HG02763 (cell line): ENCODE results near the gene NCK2.

Source experiments
- ATAC-seq: cut with Tn5 transposase; IDR thresholded peaks from one replicate; pipeline ENCODE4 v1.9.1; 2021; ENCODE audit warnings: mild to moderate bottlenecking, moderate library complexity; ENCODE audit not compliant: unreplicated experiment

NCK2 gene

DNA sequence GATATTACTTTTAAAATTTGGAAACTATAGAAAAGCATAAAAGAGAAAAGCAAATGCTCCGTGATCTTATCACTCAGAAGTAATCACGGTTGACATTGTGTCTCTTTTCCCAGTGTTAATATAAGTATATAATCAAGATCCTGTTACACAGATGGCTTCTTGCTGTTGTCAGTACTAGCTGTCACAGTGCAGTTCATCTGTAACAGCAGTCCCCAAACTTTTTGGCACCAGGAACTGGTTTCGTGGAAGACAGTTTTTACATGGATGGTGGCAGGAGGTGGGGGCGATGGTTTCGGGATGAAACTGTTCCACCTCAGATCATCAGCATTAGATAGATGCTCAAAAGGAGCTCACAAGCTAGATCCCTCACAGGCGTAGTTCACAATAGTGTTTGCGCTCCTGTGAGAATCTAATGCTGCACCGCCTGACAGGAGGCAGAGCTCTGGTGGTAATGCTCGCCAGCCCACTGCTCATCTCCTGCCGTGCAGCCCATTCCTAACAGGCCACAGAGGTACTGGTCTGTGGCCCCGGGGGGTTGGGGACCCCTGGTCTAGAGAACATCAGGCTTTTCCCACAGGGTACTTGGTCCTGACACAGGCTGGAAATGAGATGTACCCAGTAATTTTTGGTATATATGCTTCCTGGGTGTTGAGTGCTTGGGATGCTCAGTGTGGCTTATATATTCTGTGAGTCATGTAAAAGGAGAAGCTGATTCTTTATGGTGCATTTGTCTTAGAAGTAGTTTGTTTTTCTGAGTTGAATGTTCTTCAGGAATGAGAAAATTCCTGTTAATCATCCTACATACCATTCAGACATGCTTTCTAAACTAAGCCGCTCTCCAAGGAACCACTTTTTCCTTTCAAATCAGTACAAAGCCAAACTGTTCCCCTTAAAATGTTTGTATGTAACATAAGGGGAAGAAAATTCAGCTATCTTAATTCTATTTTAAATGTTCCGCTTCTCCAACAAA, 121.8 kb downstream of the NCK2 start:
- no peak for ATAC-seq

DNA sequence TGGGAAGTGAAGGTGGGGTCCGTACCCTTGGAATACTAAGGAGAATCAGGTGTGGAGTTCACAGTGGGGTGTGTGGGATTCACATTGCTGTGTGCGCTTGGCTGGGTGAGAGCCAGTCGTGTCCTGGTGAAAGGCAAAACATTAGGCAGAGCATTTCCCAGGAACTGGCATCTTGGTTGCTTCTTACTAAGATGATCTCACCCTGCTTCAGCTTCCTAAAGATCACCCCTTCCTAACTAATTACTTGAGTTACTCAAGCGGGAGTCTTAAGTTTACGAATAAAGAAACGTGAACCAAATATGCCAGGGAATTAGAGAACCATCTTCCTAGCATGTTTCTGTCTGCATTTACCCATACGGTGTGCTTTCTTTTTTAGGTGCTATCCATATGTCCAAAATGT, 122.9 kb downstream of the NCK2 start:
- no peak for ATAC-seq

DNA sequence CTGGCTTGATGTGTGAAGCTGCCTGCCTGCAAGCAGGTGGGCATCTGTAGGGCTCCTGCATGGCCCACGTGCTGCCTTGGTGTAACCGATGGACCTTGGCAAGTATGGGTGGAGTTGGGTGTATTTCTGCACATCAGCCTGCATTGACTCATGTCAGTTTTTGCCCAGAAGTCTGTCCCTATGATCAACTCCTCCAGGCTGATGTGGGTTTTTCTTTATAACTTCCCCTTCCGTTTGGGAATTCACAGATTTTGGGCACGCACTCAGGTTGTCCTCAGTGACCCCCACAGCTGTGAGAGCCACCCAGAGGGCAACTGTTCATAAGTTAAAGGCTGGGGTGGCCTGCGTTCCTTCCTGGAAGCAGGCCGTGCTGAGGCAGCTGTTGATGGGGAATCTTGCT, 123.3 kb downstream of the NCK2 start:
- no peak for ATAC-seq

DNA sequence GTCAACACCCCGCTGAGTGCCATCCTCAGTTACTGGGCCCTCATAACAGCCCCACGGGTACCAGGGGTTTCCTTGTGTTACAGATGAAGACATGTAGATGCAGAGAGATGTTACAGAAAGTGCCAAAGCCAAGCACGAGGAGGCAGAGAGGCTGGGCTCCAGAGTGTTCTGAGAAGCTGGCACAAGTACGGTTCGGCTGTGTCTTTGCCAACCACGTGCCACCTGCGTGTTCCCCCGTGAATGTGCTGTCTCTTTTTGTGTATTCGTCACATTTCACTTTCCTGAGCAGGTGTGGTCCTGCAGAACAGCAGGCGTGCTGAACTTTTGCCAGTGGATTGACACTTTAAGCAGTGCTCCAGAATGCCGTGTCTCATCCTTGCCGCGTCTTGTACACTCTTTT, 124.6 kb downstream of the NCK2 start:
- no peak for ATAC-seq

DNA sequence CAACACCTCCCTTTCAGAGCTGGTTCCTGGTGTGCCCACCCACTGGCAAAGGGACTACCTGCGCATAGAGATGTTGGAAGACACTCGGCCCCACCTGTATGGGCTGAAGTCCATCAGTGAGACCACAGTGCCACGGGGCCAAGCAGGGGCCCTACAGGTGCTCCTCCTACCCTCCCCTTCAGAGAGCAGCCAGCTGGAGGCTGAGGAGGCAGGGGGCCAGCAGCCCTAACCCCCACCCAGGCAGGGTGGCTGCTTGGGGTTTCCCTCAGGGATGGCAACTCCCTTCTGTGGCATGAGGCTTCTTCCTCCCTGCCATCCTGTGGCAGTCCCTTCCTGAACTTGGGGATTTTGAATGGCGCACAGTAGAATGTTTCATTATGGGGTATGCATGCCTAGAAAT, 125.3 kb downstream of the NCK2 start:
- ATAC-seq = no peak

DNA sequence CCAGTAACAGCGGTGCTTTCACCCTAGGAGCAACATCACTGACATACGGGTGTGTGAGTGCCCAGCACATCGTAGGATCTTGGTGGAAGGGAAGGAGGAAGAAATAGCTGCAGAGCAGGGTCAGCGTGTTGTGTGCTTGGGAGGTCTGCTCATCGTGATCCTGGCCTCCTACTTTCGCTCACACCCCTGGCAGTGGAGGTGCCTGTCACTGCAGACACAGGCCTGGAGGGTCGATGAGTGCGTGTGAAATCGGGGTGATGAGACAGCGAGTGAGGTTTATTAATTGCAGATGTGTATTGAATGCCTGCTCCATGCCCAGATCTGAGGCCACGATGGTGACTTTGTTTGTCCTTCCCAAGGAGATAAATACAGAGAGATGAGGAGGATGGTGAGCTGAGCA, 126.1 kb downstream of the NCK2 start:
- no peak for ATAC-seq

DNA sequence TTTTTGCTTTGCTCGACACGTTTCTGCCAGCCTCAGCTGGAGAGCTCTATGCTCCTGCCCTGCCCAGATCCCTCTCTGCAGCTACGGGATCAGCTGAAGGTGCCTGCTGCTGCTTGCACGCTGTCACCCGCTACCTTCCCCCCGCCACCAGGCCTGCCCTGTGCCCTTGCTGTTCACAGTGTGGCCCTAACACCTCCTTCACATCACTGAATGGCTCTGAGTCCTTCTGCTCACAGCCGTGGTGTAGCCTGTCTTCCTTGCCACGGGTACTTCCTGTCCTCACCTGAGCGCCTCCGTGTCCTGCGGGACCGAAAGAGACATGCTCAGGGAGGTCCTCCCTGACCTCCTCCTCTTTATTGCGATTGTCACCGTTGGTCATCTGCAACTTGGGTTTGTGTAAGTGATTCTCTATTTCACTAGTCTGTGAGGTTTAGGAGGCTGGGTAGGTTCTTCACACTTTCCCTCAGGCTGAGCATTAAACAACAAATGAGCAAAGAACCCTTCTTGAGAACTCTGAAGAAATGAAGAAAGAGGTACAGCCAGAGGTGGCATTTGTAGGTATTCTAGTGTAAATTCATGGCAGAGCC, 127.5 kb downstream of the NCK2 start:
- ATAC-seq = no peak

DNA sequence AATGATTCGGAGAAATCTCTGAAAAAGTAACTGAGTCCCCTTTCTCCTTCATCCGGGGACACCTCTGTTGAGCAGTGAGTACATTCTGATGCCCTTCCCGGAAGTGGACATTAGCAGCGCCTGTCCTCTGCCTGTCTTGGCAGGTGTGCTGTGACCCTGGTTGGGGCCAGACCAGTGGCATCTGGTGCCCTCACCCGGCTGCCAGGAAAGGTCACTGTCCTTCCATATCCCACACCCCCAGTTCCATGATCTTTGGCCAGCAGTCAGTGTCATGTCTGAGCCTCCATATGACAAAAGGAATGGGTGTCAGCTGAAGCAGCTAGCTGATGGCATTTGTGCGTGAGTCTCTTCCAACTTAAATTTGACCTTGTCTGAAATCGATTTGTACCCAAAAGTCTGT, 128.1 kb downstream of the NCK2 start:
- no peak for ATAC-seq

DNA sequence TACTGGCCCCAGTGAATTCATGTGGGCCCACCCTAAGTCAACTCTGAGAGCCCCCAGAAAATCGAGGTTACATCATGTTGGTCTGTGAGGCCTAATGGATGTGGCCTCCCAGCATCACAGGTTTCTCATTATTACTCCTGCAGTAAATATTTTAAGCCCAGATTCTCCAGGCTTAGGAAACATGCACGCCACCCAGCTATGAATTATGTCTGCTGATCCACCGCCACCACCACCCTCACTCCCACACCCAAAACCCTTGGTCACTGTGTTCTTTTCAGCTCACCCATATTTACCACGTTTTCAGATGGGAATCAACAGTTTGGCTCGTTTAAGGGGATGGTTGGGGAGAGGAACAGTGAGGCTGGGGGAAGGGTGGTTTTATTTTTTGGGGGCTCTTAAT, 128.6 kb downstream of the NCK2 start:
- ATAC-seq = peak; percentile 9

DNA sequence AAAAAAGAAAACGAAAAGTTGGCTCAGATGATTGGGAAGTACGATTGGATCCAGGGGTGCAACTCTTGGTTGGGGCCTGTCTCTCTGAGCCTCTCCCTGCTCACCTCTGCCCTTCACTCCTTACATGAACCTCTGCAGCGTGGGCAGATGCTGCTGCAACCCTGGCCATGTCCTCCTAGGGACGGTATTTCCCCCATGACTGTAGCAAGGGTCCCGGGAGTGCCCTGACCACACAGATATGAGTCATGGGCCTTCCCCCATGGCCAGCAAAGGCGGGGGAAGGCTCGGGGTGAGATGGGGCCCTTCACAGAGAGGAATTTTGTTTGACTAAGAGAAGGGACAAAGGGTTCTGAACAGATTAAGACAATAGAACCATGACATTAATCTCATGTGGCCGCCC, 129.0 kb downstream of the NCK2 start:
- ATAC-seq = peak; percentile 92

DNA sequence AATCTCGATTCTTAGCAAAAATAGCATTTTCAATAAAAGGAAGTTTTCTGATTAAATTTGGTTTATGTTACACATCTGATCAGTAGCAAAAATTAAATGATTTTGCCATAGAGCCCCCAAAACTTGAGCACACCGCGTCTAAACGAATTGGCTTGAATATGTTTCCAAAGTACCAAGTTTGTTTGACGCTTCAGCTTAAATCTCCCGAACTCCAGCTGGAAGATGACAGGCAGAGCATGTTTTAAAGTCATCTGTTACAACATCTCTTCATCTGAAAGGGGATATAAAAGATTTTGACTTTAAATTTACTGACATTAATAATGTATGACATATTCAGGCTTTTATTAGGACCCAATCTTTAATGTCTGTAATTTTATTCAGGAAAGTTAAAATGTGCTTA, 129.8 kb downstream of the NCK2 start:
- ATAC-seq = no peak

DNA sequence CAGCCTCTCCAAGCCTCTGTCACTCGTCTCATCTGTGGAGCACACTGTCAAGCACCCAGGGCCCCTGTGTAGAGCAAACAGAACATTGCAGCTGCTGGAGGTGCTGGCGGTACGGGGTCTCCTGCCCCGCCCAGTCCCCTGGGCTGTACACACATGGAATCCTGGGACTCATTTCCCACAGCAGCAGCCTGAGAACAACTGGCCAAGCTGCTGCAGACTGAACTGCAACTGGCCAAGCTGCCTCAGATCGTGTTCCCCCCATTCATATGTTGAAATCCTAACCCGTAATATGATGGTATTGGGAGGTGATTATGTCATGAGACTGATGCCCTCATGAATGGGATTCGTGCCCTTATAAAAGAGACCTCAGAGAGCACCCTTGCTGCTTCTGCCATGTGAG, 130.5 kb downstream of the NCK2 start:
- no peak for ATAC-seq

DNA sequence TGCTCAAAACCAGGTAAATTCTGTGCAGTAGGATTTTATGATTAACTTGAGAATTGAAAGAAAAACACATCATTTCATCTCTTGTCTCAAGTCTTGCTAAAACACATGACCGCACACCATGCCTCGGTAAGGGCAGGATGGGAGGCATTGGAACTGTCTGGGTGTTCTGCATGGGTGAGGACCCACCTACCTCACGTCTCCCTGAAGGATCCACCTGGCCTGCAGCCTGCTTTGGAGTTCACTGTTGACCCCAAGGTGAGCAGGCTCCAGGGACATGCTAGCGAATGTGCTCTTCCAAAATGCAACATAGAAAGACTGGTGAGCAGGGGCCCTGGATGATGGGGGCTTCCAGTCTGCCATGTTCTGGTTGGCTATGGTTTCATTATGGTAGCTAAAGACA, 131.5 kb downstream of the NCK2 start:
- no peak for ATAC-seq

DNA sequence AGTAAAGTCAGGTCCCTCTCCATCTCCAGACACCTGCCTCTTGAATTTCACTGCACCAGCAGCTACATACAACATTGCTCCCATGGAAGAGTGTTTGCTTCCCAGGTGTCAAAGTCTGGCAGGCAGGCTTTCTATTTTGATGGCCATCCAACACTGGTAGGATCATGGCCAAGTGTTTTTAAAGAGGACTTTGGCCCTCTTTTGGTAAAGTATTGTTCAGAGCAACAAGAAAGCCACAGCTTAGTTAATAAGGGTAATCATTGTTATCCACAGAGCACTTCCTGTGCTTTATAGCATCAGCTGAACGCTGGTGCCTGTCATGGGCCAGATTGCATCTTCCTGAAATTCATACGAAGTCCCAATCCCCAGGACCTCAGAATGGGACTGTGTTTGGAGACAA, 133.2 kb downstream of the NCK2 start:
- ATAC-seq = no peak

DNA sequence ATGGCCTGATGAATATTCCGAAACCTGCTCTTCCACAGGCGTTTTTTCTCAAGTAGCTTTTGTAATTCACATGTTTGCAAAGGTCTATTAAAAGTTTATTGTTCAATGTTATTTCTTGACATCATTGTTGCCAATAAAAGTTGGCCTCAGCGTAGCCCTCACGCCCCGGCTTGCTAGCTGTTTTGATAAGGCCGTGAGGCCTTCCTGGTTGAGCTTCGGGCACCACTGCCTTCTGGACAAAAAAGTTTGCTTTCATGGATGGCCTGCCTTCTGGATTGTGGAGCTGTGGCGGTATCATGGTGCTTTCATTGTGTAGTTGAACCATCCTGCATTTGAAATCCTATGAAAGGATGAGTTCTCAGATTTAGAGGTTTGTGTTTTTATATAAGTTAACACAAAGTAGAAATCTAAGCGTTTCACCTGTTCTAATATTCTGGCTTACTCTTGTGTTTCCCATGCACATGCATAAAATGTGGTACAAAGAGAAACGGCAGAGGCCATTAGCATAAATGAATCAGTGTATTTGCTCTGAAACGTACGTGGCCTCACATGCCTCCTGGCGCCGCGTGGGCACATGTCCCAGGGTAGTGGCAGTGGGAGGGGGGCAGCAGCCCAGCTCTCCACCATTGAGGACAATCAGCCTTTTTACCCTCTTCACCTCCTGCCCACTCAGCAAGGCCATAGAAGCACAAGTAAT, 134.5 kb downstream of the NCK2 start:
- no peak for ATAC-seq

DNA sequence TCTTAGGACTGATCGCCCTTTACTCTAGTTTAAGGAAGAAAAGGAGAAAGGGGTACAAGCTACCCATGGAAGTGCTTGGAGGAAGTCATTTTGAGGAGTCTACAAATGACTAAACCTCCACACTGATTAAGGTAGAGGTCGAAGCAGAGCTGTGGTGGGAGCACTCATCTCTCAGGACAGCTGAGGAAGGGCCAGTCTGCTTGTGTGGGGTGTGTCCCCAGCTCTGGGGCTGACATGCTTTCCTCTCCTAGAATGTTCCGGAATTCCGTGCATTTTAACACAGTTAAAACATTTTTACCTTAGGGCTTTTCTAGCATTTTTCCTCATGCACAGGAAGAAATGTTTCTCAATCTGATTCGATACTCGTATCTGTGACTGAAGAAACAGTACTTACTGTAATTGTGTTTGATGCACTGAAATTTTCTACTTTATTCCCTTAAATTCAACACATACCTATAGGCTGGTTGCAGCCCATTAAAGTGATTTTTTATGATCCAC, 135.1 kb downstream of the NCK2 start:
- ATAC-seq = no peak

DNA sequence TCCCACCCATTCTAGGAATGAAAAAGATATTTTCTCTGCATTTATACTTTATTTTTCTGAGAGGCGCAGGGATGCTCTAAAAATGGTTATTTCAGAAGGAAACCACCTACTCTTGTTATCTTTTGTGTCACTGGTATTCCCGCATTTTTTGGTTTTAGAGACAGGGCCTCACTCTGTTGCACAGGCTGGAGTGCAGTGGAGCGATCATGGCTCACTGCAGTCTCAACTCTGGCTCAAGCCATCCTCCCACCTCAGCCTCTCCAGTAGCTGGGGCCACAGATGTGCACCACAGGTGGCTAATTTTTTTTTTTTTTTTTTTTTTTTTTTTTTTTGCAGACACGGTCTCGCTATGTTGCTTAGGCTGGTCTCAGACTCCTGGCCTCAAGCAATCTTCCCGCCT, 135.9 kb downstream of the NCK2 start:
- ATAC-seq = no peak

DNA sequence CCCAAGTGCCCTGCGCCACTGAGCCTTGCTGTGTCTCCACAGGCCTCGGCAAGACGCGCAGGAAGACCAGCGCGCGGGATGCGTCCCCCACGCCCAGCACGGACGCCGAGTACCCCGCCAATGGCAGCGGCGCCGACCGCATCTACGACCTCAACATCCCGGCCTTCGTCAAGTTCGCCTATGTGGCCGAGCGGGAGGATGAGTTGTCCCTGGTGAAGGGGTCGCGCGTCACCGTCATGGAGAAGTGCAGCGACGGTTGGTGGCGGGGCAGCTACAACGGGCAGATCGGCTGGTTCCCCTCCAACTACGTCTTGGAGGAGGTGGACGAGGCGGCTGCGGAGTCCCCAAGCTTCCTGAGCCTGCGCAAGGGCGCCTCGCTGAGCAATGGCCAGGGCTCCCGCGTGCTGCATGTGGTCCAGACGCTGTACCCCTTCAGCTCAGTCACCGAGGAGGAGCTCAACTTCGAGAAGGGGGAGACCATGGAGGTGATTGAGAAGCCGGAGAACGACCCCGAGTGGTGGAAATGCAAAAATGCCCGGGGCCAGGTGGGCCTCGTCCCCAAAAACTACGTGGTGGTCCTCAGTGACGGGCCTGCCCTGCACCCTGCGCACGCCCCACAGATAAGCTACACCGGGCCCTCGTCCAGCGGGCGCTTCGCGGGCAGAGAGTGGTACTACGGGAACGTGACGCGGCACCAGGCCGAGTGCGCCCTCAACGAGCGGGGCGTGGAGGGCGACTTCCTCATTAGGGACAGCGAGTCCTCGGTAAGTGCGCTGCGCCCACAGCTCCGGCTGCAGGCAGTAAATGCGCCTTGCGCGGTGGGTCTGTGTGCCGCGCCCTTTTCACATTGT, 136.8 kb downstream of the NCK2 start:
- ATAC-seq = no peak

DNA sequence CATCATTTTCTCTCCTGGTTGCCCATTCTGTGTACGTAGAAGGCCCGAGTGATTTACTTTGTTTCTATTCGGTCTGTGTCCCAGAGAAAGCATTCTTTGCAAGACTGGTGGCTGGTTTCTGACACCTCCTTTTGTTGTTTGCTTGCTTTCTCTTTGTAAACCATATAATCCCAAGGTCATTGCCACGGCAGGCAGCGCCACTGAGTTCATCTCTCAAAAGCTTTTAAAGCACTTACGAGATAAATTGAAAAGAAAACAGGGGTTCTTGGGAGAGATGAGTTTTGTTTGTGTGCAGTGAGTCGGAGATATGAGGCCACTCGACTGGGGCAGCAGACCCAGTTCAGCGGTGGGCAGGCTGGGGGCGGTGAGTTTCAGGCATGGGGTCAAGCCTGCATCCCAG, 137.6 kb downstream of the NCK2 start:
- no peak for ATAC-seq

DNA sequence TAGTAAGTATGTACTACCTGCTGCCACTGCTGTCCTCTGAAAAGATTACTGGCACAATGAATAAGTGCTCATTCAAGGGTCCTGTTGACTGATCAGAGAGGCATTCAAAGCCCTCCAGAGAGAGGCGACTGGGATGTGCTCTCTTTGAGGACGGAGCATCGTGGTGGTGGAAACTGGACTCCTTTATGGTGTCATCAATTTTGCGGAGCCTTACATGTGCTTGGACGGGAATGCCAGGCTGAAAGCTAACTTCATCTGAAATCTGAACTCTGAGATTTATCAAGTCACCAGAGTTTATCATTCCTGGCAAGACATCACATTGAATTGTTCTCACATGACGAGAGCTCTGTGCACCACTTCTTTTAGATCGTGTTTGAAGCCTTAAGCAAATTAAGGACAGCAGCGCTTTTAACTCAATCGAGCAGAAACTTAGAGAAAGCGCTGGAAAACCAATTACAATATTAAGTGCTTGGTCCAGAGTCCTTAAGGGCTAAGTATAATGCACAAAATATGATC, 138.3 kb downstream of the NCK2 start:
- no peak for ATAC-seq
